Stimulated activated CD8-positive, alpha-beta memory T cell treated with anti-CD3 and anti-CD28 coated beads, Interleukin-4, amount 100 ng/mL, for 48 hours (primary cell): ENCODE data around the gene RHOD.
A peak's percentile ranks its signal among the peaks of the same experiment; 100 is the strongest.

ENCODE experiments used
- DNase-seq: peaks from one replicate; pipeline ENCODE4 v3.0.0-alpha.2; 2020

Gene RHOD, protein sequence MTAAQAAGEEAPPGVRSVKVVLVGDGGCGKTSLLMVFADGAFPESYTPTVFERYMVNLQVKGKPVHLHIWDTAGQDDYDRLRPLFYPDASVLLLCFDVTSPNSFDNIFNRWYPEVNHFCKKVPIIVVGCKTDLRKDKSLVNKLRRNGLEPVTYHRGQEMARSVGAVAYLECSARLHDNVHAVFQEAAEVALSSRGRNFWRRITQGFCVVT

DNA sequence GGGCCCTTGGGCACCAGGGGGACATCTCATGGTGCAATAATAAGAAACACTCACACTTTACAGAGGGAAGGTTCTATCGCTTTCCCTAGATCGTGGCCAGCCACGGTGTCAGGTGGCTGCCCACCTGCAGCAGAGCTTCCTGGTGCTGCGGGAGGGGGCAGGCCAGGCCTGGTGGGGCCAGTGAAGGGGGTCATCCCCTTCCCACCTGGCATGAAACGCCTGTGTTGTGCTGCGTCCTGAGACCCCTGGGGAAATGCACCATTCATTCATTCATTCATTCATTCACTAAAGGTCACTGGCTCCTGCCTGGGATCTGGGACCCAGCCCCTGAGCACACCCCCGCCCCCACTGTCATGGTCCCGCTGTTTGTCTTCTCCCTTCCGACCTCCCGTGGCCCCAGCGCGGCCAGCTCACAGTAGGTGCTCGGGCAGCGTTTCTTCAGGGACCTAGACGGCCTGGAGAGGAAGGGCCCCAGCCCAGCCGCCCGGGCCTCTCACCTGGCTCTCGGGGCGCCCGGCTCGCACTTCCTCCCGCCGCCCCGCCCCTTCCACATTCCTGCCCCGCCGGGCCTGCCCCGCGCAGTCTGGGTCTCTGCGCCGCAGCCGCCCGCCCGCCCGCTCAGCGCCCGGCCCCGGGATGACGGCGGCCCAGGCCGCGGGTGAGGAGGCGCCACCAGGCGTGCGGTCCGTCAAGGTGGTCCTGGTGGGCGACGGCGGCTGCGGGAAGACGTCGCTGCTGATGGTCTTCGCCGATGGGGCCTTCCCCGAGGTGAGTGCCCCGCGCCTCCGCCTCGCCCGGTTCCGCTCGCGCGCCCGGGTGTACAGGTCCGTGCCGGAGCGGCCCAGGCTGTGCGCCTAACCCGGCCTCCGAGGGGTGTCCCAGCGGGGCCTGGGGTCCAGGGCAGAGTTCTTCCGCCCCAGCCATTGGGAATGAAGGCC, at the start of gene RHOD:
Gene RHOD, plus strand, starts transcription at position 581 of the 938 bp plus-strand sequence. Its CDS starts 56 bp downstream, at position 637.
- DNase-seq: peak; percentile 46

DNA sequence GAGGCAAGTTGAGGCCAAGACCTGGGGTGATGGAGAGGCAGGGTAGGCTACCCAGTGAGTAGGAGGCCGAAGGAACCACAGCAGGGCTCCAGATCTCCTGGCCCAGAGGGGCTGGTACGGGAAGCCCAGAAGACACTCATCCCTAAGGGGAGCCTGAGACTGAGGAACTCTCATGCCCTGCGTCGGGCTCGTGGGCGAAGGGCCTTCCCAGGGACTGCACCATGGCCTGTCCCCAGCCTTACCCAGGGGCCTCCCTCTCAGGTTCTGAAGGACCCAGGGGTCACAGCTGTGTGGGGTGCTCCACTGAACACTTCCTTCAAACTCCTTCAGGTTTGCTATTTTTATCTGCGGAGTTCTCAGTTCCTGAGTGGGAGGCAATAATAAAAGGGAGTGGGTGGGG, 49.5 kb upstream of the RHOD start:
- no peak for DNase-seq

DNA sequence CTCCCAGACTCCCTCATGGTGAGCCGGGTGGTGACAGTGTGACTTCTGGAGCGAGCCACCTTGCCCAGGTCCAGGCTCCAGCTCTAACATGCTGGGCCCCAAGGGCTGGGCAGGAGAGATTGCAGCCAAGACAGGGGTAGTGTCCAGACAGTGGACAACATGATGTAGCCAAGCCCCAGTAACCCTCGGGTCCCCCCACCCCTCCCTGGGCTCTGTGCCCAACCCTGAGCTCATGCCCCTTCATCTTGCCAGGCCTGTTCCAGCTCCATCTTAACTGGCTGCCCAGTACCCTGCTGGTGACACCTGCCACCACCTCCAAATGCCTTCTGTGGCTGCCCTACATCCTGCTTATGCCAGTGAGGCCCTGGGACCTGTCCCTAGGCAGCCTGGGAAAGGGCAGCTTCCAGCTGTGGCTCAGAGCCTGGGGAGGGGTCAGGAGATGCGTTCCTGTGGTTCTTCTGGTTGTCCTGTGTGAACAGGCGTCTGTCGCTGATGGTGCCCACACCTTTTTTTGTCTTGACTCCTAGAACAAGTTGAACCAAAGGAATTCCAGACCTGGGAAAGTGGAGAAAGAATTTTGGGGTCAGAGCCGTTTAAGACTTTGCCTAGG, 46.2 kb upstream of the RHOD start:
- DNase-seq: no peak

DNA sequence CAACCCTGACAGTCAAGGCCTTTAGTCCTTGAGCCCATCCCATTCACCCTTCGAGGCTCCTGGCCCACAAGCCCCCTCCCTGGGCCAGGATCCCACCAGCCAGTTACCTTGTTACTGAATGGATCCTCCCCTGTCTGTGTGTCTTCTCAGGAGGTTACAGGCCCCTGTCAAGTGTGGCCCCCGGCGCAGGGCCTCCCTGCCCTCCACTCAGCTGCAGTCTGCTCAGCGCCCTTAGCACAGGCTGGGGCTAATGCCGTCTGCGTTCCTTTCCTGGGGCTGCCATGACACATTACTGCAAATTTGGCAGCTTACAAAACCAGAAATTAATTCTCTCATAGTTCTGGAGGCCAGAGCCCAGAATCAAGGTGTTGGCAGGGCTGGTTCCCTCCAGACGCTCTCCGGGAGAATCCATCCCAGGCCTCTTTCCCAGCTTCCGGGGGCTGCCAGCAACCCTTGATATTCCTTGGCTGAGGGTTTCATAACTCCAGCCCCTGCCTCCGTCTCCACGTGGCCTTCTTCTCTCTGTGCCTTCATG, 43.1 kb upstream of the RHOD start:
- no peak for DNase-seq

DNA sequence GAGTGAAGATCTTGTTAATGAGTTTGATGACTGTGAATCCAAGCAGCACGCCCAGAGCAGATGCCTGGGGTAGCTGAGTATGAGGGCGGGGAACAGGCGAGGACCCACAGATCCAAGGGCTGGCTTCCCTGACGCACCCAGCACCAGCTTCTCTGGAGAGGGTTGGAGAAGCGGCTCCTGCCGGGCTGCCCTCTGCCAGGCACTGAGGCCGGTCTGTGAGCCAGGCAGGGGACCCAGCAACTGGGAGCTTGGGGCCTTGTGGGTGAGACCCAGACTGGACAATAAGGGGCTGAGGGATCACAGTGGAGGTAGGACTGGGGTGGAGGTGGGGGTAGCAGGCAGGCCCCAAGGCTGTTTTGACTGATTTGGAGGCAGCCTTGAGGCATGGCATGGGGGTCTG, 42.3 kb upstream of the RHOD start:
- no peak for DNase-seq

DNA sequence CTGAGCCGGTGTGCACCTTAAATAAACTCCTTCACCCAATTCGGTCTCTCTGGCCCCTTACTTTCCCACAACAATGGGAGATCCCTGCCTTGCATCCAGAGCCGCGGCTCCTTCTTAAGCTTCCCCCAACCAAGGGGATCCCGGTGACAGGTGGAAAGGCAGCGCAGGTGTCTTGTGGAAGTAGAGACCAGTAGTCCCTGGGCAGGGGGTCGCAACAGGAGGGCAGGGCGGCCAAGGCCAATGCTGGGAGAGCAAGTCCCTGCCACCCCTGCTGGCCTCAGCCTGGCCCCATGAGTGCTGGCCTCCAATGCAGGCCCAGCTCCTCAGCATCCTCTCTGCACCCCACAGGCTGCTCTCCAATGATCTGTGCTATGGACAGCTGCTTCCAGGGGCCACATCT, 41.6 kb upstream of the RHOD start:
- DNase-seq: no peak

DNA sequence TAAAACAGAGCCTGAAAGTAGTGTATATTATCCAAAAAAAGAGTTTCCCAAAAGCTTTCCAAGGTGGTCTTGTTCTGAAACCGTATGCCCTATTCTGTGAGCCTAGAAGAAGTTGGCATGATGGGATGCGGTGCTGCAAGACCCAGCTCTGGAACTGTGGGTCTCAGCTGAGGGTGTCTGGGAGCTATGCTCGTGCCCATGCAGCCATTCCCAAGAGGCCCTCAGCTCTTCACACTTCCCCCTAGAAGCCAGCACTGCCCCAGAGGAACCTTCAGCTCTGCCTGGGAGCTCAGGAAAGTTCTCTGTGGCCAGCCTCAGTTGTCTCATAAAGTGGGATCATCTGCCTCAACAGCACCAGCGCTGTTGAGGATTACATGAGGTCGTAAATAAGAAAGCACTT, 40.1 kb upstream of the RHOD start:
- no peak for DNase-seq

DNA sequence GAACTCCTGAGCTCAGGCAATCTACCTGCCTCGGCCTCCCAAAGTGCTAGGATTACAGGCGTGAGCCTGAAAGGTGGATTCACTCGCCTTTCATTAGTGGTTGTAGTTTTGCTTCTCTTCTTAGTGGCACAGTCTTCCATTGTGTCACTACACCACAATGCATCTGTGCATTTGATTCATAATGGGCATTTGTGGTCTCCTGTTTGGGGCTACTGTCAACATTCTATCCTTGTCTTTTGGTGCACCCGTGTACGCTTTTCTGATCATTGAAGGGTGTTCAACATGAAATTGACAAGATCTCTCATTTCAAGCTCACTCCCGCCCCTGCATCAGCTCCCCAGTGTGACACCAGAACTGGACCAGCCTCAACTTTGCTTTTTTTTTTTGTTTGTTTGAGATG, 35.7 kb upstream of the RHOD start:
- no peak for DNase-seq

DNA sequence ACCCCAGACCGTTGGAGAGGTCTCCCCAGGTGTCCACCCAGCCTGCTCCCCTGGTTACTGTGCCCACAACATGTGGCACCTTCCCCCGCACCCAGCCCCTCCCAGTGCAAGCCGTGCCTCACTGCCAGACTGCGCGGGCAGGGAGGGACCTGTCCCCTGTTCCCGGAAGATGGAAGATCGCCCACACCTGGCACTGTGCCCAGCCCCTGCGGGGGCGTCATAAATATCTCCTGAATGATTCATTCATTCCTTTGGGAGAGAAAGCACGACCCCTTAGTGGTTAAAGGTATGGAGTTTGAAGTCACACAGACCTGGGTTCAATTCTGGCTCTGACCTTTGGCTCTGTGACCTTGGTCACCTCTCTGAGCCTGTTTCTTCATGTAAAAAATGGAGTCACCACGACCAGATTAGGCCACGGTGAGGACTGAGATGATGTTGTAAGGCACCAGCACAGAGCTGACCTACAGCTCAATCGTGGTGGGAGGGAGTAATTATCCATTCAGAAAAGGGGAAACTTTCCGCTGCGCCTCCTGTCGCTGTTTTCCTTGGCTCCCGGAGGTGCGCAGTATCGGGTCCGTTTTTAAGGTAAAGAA, 34.2 kb upstream of the RHOD start:
- DNase-seq: no peak

DNA sequence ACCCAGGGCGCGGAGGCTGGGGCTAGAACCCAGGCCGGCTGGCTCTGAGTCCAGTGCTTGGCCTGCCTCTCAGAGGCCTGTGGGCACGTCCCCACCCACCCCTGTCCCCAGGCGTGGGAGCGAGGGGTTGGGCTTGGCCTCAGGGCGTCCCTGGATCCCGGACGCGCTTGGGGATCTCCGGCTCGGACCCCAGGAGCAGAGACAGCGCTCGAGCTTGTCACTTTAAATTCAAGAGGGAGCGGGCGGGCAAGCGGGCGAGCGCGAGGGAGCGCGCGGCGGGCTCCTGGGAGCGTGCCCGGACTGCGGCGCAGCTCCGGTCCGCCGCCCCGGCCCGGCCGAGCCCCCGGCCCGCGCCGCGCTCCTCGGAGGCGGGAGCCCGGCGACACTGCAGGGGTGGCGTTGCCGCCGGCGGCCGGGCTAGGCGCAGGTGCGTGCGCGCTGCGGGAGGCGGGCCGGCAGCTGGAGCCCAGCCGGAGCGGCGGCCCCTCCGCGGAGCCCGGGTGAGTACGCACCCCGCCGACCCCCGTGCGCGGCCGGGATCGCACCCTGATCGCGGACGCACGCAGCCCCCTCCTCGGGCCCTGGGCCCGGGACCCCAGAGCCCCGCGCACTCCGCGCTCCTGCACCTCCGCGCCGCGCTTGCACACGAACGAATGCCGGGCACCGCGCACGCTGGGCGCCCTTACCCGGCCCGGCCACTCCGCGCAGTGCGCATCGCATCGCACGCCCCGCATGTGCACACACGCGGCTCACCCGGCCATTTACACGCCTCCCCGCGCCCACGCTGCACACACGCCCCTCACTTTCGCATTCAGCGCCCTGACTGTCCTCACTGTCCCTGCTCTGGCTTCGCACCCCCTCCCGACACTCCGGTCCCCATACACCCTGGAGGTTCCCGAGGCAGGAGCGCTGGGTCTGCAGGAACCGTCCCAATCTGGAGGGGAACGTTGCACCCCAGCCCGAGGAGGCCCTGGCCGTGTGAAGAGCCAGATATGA, 33.4 kb upstream of the RHOD start, which contains the start of gene SYT12:
Gene SYT12, plus strand, starts transcription at position 174 of the 996 bp plus-strand sequence. CDS start 7,011 bp downstream, outside the sequence.
- DNase-seq: no peak

DNA sequence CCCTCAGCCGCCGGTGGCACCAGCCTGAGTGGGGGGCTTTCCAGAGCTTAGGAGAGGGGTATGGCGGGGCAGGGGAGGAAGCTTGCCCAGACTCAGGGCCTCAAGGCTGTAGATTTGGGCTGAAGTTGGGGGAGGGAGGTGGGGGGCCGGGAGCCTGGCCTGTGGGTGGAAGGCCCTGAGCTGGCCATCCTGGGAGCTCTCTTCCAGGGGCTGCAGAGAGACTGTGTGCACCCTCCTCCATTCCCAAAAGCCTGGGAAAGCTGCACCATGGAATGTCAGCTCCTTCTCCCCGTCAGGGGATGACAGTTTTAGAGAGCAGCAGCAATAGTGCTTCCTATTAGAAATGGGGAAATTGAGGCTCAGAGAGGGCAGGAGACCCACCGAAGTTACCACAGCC, 32.7 kb upstream of the RHOD start:
- DNase-seq: no peak

DNA sequence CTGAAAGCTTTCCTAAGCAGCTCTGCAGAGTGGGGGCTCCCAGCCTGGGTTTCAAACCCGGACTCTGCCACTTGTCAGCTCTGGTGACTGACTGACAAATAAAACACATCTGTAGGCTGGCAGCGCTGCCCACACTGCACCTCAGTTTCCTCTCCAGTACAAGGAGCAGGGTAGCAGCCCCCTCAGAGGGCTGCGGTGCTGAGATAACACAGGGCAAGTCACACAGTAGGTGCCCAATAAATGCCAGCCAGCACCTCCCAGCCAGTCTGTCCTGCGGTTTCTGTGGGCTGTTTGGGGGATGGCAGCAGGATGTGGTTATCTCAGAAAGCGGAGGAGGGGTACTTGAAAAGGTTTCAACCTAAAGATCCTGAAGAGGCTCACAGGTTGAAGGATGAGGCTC, 32.2 kb upstream of the RHOD start:
- peak; percentile 67 for DNase-seq

DNA sequence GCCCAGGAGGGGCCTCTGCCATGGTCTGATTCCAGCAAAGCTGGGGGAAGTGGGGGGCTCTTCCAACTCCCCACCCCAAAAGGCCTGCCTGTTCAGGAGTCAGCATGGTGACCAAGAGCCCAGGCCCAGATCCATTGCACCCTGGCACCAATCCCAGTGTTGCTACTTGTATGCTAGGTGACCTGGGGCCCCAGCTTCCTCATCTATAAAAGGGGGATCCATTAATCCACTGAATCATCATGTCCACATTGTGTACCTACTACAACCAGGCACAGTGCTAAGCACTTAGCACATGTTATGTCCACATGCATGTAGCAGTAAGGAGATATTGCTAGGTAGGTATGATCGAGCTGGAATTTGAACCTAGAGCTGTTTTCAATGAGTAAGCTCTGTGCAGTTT, 31.7 kb upstream of the RHOD start:
- DNase-seq: no peak

DNA sequence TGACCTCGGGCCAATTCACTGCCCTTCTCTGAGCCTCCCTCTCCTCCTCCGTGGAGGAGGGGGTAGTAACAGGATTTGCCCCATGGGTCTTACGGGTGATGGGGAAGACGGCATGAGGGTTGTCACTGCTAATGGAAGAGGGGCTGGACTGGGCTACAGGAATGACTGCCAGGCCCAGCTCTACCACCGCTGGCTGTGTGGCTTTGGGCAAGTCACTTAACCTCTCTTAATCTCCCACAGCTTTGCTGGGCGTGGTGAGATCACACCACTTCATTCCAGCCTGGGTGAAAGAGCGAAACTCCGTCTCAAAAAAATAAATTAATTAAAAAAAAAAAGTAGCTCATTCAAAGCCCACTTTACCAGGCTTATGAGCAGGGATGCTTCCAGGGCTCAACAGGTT, 30.9 kb upstream of the RHOD start:
- DNase-seq: no peak

DNA sequence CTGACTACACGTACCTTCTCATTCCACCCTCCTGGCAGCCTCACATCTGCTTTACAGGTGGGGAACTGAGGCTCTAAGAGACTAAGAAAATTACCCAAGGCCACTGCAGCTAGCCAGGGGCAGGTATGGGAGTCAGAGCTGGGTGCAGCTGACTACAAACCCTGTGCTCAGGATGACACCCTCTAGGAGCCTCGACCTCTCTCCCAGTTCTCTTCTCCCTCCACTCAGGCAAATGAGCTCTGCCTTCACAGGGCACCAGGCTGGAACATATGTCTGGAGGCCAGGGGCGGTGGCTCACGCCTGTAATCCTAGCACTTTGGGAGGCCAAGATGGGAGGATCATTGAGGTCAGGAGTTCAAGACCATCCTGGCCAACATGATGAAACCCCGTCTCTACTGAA, 29.7 kb upstream of the RHOD start:
- no peak for DNase-seq

DNA sequence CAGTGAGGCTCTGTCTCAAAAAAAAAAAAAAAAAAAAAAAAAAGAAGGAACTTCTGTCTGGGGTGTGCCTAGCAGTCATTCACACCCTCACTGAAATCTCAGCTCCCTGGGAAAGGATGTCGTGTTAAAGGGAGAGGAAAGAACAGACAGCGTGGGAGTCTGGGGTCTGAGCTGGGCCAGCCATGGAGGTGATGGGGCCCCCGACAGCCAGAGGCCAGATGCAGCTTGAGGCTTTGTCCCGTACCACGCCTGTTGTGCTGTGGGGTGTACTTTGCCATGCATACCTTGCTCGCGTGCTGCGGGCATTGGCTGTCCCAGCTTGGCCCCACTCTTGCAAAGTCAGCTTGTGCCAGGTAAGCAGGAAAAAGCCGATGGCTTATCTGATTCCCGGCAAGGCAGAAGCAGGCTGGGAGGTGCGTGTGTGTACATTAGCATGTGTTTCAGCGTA, 29.1 kb upstream of the RHOD start:
- no peak for DNase-seq

DNA sequence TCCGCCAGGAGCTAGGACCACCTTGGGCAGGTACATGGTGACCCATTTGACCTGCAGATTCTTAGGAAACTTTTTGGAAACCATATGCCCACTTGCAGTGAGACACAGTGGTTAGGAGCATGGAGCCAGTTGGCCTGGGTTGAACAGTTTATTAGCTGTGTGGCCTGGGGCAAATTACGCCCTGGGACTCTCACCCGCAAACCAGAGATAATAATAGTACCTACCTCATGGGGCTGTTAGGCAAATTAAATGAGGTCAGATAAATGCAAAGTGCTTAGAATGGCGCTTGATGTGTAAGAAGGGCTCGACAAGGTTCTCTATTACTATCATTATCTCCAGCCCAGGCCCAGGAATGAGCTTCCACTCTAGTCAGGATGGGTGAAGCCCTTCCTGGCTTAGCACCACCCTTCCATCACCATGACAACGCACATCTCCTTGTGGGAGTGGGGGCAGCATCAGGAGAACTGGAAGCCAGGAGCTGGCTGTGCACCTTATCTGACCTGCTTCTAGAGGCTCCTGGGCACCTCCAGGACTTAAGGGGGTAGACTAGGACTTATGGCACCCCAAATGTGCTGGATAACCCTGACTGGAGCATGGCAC, 28.6 kb upstream of the RHOD start:
- no peak for DNase-seq

DNA sequence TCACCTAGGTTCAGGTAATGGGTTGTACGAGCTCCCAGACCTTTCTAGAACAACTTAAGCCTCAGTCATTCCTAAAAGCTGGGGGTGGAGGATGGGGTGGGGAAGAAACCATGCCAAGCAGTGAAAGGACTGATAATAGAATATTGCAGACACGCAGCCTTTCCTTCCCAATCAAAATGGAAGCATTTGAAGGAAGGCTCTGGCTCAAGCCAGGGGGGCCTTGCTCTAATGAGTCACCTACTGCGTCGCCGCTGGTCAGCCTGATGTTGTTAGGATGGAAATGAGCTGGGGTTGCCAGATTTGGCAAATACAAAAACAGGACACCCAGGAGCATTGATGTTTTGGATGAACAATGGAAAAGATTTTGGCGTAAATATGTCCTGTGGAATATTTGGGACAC, 27.5 kb upstream of the RHOD start:
- DNase-seq: no peak

DNA sequence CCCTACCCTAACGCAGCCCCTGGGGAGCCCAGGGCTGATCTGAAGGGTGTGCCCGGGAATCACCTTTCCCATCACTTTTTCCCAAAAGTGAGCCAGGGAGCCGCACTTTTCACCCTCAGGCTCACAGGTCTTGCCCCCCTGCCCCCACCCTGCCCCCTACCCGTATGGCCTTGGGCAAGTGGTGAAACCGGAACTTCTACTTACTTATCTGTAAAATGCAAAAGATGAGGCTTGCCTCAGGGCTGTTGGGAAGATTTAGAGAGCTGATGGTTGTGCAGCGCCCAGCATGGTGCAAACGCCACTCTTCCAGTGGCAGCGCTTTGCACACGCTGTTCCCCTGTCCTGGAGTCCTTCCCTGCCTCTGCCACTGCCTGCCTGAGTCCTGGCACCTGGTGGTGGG, 25.7 kb upstream of the RHOD start:
- DNase-seq: no peak

DNA sequence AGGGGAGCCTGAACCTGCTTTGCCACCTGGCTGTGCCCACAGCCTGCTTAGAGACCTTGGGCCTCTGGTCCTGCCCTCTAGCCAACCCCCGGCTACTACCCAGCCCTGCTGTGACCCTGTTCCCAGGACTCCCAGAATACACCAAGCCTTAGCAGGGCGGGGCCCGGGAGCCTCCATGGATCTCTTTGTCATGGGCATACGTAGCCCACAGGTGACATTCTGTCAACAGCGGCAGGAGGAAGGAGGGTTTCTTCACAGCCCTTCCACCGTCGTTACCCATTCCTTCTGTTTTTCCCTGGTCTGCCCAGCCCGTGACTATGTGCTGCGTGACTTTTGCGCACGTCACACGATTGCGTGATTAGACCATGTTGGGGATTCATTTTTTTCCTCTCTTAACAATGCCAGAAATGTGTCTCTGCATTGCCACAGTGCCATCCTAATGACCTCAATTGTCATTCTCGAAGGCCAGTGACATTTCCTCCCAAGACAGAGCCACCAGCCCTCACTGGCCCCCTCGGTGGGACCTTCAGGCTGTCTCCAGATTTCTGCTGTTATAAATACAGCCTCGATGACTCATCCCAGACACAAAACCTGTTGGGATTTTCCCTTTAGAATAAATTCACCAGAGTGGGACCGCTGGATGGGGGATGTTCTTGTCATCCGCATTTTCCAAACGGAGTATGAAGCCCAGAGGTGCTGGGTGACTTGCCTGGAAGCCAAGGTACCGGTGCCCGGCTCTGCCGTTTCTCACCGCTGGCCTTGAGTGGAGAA, 24.7 kb upstream of the RHOD start:
- no peak for DNase-seq
